ENCODE data around the gene TH. TPM values are rescaled to one million over a fixed set of nuclear protein-coding genes. Genes with fewer than 3 reads are reported as not detected.
"Not testable (repeated sequence)": the region's sequence is repeated elsewhere in the genome, so short reads cannot be mapped to it uniquely, and the experiment has no call there.

TH gene
- total and polyA plus RNA-seq, 5 donors: not detected

DNA sequence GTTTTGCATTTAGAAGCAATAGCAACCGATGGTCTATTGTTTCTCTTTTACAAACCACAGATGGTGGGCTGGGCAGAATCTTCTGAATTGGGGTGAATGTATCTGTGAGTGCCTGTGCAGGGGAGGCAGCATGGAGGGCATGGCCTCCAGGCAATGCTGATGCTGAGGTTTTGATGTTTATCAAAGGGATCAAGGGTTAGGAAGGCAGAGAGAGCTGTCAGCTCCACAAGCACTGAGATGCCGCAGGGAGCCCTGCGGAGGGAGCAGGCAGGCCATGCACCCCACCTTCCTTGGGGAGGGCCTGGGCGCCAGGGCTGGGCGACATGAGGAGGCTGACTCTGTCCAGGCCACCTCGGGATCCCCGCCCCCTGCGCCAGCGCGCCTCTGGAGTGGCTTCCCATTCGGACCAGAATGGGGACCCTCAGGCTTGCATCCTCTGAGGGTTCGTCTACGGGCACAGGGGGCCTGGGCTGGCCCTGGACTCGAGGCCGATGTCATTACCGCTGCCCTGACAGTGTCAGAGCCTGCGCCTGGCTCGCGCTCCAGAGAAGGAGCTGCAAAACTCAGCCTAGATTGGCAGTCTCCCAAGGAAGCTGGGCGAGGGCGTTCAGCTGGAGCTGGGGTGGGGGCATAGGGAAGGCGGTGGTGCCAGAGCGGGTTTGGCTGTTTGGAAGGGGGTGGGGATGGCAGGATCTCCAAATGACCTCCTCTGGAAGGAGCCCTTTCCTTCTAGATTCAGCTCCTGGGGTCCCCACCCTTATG, 13.9 kb upstream of the TH start:
- Histone ChIP-seq H3K4me3 (ENCODE audit: low read length) (no peak overlapping the region), H3K27me3 (ENCODE audit: control insufficient read depth, insufficient read depth) (no peaks in the 10 kb centered on the region), H3K9me3 (ENCODE audit: control insufficient read depth, low read length) (no peaks in the 10 kb centered on the region), H3K27ac (ENCODE audit: low read length) (no peak overlapping the region), H3K4me1 (ENCODE audit: control insufficient read depth, insufficient read depth, low read length) (no peaks in the 10 kb centered on the region)
- intact Hi-C loops (cut with DNase I): no loop called here
- ATAC-seq (no peak), DNase-seq (no peak)
- 64% methylated on average over 23 of the region's 23 CpGs for WGBS

GRCh38 chr11:2182692-2183474, 11.3 kb upstream of the TH start:
- intact Hi-C loops (cut with DNase I): no loop called here
- no peaks in the 10 kb centered on the region for H3K27me3 ChIP-seq (ENCODE audit: control insufficient read depth, insufficient read depth)
- WGBS: 81% methylated on average over 20 of the region's 20 CpGs

GRCh38 chr11:2182075-2182474, 10.5 kb upstream of the TH start:
- Histone ChIP-seq H3K27ac (ENCODE audit: low read length) (no peak overlapping the region), H3K4me3 (ENCODE audit: low read length) (no peak overlapping the region), H3K4me1 (ENCODE audit: control insufficient read depth, insufficient read depth, low read length) (no peaks in the 10 kb centered on the region), H3K9me3 (ENCODE audit: control insufficient read depth, low read length) (no peaks in the 10 kb centered on the region), H3K27me3 (ENCODE audit: control insufficient read depth, insufficient read depth) (no peaks in the 10 kb centered on the region)
- no peak for DNase-seq
- 79% methylated on average over 18 of the region's 18 CpGs for WGBS
- intact Hi-C loops (cut with DNase I): no loop called here
- no peak for ATAC-seq

More at GRCh38 chr11:2182692-2183474, 11.3 kb upstream of the TH start:
- no peak overlapping the region for H3K27ac ChIP-seq (ENCODE audit: low read length)
- DNase-seq (no peak), ATAC-seq (no peak)
- no peak overlapping the region for H3K4me3 ChIP-seq (ENCODE audit: low read length)
- H3K4me1 ChIP-seq (ENCODE audit: control insufficient read depth, insufficient read depth, low read length): no peaks in the 10 kb centered on the region
- H3K9me3 ChIP-seq (ENCODE audit: control insufficient read depth, low read length): no peaks in the 10 kb centered on the region

DNA sequence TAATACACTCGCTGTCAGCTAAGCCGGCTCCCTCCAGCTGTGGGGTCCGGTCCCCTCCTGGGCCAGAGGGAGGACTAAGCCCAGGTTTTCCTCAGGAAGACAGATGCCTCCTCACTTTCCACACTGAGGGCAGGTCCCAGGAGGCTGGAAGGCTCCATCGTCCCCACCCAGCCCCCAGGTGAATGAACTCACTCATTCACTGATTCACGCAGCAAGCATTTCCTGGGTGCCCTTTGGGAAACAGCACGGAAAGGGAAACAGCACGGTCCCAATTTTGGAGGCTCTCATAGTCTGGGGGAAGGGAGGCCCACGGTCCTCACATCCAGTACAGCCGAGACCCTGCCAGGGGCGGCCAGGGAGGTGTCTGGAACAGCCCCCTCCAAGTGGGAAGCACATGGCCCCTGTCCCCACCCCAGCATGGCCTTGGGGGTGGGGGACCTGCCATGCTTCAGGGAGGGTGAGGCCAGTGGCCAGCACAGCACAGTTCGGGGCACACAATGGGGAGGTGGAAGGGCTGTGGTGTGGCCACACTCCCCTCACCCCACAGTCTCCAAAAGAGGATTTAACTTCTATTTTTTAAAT, 9.3 kb upstream of the TH start:
- 75% methylated on average over 11 of the region's 11 CpGs for WGBS
- Histone ChIP-seq H3K27ac (ENCODE audit: low read length) (no peak overlapping the region), H3K4me3 (ENCODE audit: low read length) (no peak overlapping the region), H3K4me1 (ENCODE audit: control insufficient read depth, insufficient read depth, low read length) (no peaks in the 10 kb centered on the region), H3K27me3 (ENCODE audit: control insufficient read depth, insufficient read depth) (no peaks in the 10 kb centered on the region), H3K9me3 (ENCODE audit: control insufficient read depth, low read length) (no peaks in the 10 kb centered on the region)
- ATAC-seq: no peak
- no peak for DNase-seq
- intact Hi-C loops (cut with DNase I): no loop called here

GRCh38 chr11:2180347-2180746, 8.7 kb upstream of the TH start:
- 77% methylated on average over 15 of the region's 15 CpGs for WGBS
- no peaks in the 10 kb centered on the region for H3K4me1 ChIP-seq (ENCODE audit: control insufficient read depth, insufficient read depth, low read length)
- H3K4me3 ChIP-seq (ENCODE audit: low read length): no peak overlapping the region
- ATAC-seq (no peak), DNase-seq (no peak)
- no peak overlapping the region for H3K27ac ChIP-seq (ENCODE audit: low read length)
- no peaks in the 10 kb centered on the region for H3K27me3 ChIP-seq (ENCODE audit: control insufficient read depth, insufficient read depth)
- H3K9me3 ChIP-seq (ENCODE audit: control insufficient read depth, low read length): no peaks in the 10 kb centered on the region
- intact Hi-C loops (cut with DNase I): no loop called here

DNA sequence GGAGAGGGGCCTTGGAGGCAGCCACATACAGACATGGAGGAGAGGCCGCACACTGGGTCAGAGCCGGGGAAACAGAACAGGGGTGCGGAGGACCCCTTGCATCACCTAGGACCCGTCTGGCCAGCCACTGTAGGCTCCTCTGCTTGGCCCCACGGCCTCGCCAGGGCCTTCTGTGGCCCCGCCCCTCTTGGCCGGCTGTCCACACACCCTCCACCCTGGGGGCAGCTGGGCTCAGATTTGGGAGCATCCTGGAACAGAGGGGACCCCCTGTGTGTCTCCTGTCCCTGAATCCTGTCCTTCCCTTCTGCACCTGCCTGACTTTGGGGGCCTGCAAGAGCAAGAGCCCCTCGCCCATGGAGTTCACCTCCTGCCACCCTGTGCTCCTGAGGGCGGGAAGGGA, 7.9 kb upstream of the TH start:
- Histone ChIP-seq H3K27me3 (ENCODE audit: control insufficient read depth, insufficient read depth) (no peaks in the 10 kb centered on the region), H3K4me1 (ENCODE audit: control insufficient read depth, insufficient read depth, low read length) (no peaks in the 10 kb centered on the region), H3K9me3 (ENCODE audit: control insufficient read depth, low read length) (no peaks in the 10 kb centered on the region), H3K4me3 (ENCODE audit: low read length) (no peak overlapping the region), H3K27ac (ENCODE audit: low read length) (no peak overlapping the region)
- DNase-seq (no peak), ATAC-seq (no peak)
- intact Hi-C loops (cut with DNase I): no loop called here
- 89% methylated on average over 10 of the region's 10 CpGs for WGBS

- no peaks in the 10 kb centered on the region for H3K4me1 ChIP-seq (ENCODE audit: control insufficient read depth, insufficient read depth, low read length)
- WGBS: 54% methylated on average over 16 of the region's 16 CpGs
- H3K27me3 ChIP-seq (ENCODE audit: control insufficient read depth, insufficient read depth): no peaks in the 10 kb centered on the region
- intact Hi-C loops (cut with DNase I): no loop called here
- ATAC-seq (no peak), DNase-seq (no peak)
- H3K9me3 ChIP-seq (ENCODE audit: control insufficient read depth, low read length): no peaks in the 10 kb centered on the region
- no peak overlapping the region for H3K4me3 ChIP-seq (ENCODE audit: low read length)
- no peak overlapping the region for H3K27ac ChIP-seq (ENCODE audit: low read length)
These were observed 7.4 kb upstream of the TH start for GRCh38 chr11:2178906-2179494.

GRCh38 chr11:2178055-2178773, 6.6 kb upstream of the TH start:
- H3K4me3 ChIP-seq (ENCODE audit: low read length); intact Hi-C loops (cut with DNase I); DNase-seq; H3K27me3 ChIP-seq (ENCODE audit: control insufficient read depth, insufficient read depth); H3K9me3 ChIP-seq (ENCODE audit: control insufficient read depth, low read length); H3K27ac ChIP-seq (ENCODE audit: low read length); ATAC-seq; H3K4me1 ChIP-seq (ENCODE audit: control insufficient read depth, insufficient read depth, low read length): not testable (repeated sequence)
- WGBS: 70% methylated on average over 16 of the region's 16 CpGs

DNA sequence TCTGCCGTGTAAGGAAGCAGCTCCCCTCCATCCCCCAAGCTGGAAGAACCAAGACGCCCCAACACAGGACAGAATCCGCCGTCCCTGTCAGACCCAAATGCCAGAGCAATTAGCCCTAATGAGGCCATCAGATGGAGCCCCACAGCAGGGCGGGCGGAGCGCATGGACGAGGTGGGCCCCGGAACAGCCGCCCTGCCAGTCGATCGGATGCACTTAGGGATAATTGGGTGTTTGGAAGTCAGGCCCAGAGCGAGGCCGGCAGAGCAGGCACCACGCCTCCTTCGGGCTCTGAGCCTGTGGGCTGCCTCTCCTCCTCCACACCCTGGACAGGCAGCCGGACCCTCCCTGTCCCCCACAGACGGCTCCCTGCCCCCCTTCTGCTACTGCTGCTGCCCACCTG, 5.5 kb upstream of the TH start:
- Histone ChIP-seq H3K4me3 (ENCODE audit: low read length) (no peak overlapping the region), H3K4me1 (ENCODE audit: control insufficient read depth, insufficient read depth, low read length) (no peaks in the 10 kb centered on the region), H3K9me3 (ENCODE audit: control insufficient read depth, low read length) (no peaks in the 10 kb centered on the region), H3K27me3 (ENCODE audit: control insufficient read depth, insufficient read depth) (no peaks in the 10 kb centered on the region), H3K27ac (ENCODE audit: low read length) (no peak overlapping the region)
- ATAC-seq (no peak), DNase-seq (no peak)
- 59% methylated on average over 18 of the region's 18 CpGs for WGBS
- intact Hi-C loops (cut with DNase I): no loop called here

DNA sequence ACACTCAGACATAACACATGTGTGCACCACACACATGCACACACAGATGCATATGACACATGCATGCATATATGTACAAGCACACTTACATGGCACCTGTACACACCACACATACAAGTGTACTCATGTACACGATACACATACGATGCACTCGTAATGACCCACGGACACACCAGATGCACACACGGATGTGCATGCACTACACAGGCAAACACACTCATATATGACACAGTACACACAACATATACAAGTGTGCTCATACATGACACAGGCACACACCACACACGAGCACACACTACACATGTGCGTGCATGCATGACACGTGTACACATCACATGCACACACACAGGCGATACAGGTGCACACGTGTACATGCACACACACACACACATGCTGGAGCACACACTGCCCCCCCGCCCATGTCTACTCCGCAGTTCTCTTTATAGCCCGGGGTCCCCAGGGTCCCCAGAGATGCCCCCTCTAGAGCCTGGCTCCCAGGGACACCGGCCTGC, 4.8 kb upstream of the TH start:
- Histone ChIP-seq H3K4me1 (ENCODE audit: control insufficient read depth, insufficient read depth, low read length) (no peaks in the 10 kb centered on the region), H3K27me3 (ENCODE audit: control insufficient read depth, insufficient read depth) (no peaks in the 10 kb centered on the region), H3K4me3 (ENCODE audit: low read length) (no peak overlapping the region), H3K9me3 (ENCODE audit: control insufficient read depth, low read length) (no peaks in the 10 kb centered on the region), H3K27ac (ENCODE audit: low read length) (no peak overlapping the region)
- intact Hi-C loops (cut with DNase I): no loop called here
- no peak for DNase-seq
- 93% methylated on average over 14 of the region's 14 CpGs for WGBS
- ATAC-seq: no peak
